Measurements from ENCODE around the gene APOL6. TPM values are rescaled to one million over a fixed set of nuclear protein-coding genes. Genes with fewer than 3 reads are reported as not detected.

The APOL6 gene
- total and polyA plus RNA-seq, 2 donors from 2014 or later: 5.5 to 30.2 TPM

- Histone ChIP-seq H3K27ac (ENCODE audit: low read depth in 2 of 2, low read length in 2 of 2) (no peak overlapping the region), H3K9me3 (ENCODE audit: control insufficient read depth in 2 of 3, insufficient read depth in 1 of 3, low read length in 3 of 3) (no peaks in the 10 kb centered on the region), H3K36me3 (ENCODE audit: control insufficient read depth in 2 of 3, insufficient read depth in 3 of 3, low read length in 3 of 3) (no peaks in the 10 kb centered on the region), H3K27me3 (ENCODE audit: control insufficient read depth, insufficient read depth, low read length) (no peaks in the 10 kb centered on the region), H3K9ac (ENCODE audit: low read length in 3 of 3) (no peak overlapping the region), H3K4me1 (ENCODE audit: control insufficient read depth in 2 of 3, insufficient read depth in 2 of 3, low read depth in 1 of 3, low read length in 3 of 3) (no peaks in the 10 kb centered on the region), H3K4me3 (ENCODE audit: low read length in 3 of 3) (no peak overlapping the region)
- no peak for TF ChIP-seq CTCF (IDR thresholded peaks at IDR 0.05; ENCODE audit: borderline replicate concordance, extremely low read depth, insufficient read depth)
- FAIRE-seq (no peak), DNase-seq (peak in 1 of 5 donors; percentile 50)
- intact Hi-C loops (cut with DNase I): no loop called here
Measured at GRCh38 chr22:35708453-35708852, 60.2 kb downstream of the APOL6 start.

GRCh38 chr22:35708917-35709316 is 60.7 kb downstream of the APOL6 start:
- Histone ChIP-seq H3K4me3 (ENCODE audit: low read length in 3 of 3) (no peak overlapping the region), H3K4me1 (ENCODE audit: control insufficient read depth in 2 of 3, insufficient read depth in 2 of 3, low read depth in 1 of 3, low read length in 3 of 3) (no peaks in the 10 kb centered on the region), H3K27ac (ENCODE audit: low read depth in 2 of 2, low read length in 2 of 2) (no peak overlapping the region), H3K9me3 (ENCODE audit: control insufficient read depth in 2 of 3, insufficient read depth in 1 of 3, low read length in 3 of 3) (no peaks in the 10 kb centered on the region), H3K36me3 (ENCODE audit: control insufficient read depth in 2 of 3, insufficient read depth in 3 of 3, low read length in 3 of 3) (no peaks in the 10 kb centered on the region), H3K27me3 (ENCODE audit: control insufficient read depth, insufficient read depth, low read length) (no peaks in the 10 kb centered on the region), H3K9ac (ENCODE audit: low read length in 3 of 3) (no peak overlapping the region)
- DNase-seq: no peak
- TF ChIP-seq CTCF (IDR thresholded peaks at IDR 0.05; ENCODE audit: borderline replicate concordance, extremely low read depth, insufficient read depth): no peak
- intact Hi-C loops (cut with DNase I): no loop called here
- FAIRE-seq: no peak

- Histone ChIP-seq H3K36me3 (ENCODE audit: control insufficient read depth in 2 of 3, insufficient read depth in 3 of 3, low read length in 3 of 3) (no peaks in the 10 kb centered on the region), H3K4me3 (ENCODE audit: low read length in 3 of 3) (no peak overlapping the region), H3K4me1 (ENCODE audit: control insufficient read depth in 2 of 3, insufficient read depth in 2 of 3, low read depth in 1 of 3, low read length in 3 of 3) (no peaks in the 10 kb centered on the region), H3K9ac (ENCODE audit: low read length in 3 of 3) (no peak overlapping the region), H3K9me3 (ENCODE audit: control insufficient read depth in 2 of 3, insufficient read depth in 1 of 3, low read length in 3 of 3) (no peaks in the 10 kb centered on the region), H3K27me3 (ENCODE audit: control insufficient read depth, insufficient read depth, low read length) (no peaks in the 10 kb centered on the region), H3K27ac (ENCODE audit: low read depth in 2 of 2, low read length in 2 of 2) (no peak overlapping the region)
- intact Hi-C loops (cut with DNase I): no loop called here
- no peak for TF ChIP-seq CTCF (IDR thresholded peaks at IDR 0.05; ENCODE audit: borderline replicate concordance, extremely low read depth, insufficient read depth)
- DNase-seq (no peak), FAIRE-seq (no peak)
Measured at GRCh38 chr22:35711336-35711735, 63.1 kb downstream of the APOL6 start.

- no peak for TF ChIP-seq CTCF (IDR thresholded peaks at IDR 0.05; ENCODE audit: borderline replicate concordance, extremely low read depth, insufficient read depth)
- no peak for FAIRE-seq
Measured at GRCh38 chr22:35712672-35713071, 64.4 kb downstream of the APOL6 start.

More at GRCh38 chr22:35712672-35713071, 64.4 kb downstream of the APOL6 start:
- Histone ChIP-seq H3K4me1 (ENCODE audit: control insufficient read depth in 2 of 3, insufficient read depth in 2 of 3, low read depth in 1 of 3, low read length in 3 of 3) (no peaks in the 10 kb centered on the region), H3K27me3 (ENCODE audit: control insufficient read depth, insufficient read depth, low read length) (no peaks in the 10 kb centered on the region), H3K4me3 (ENCODE audit: low read length in 3 of 3) (no peak overlapping the region), H3K9ac (ENCODE audit: low read length in 3 of 3) (no peak overlapping the region), H3K9me3 (ENCODE audit: control insufficient read depth in 2 of 3, insufficient read depth in 1 of 3, low read length in 3 of 3) (no peaks in the 10 kb centered on the region), H3K36me3 (ENCODE audit: control insufficient read depth in 2 of 3, insufficient read depth in 3 of 3, low read length in 3 of 3) (no peaks in the 10 kb centered on the region), H3K27ac (ENCODE audit: low read depth in 2 of 2, low read length in 2 of 2) (no peak overlapping the region)
- intact Hi-C loops (cut with DNase I): no loop called here
- DNase-seq: no peak

All from kidney (tissue), 14 donors.